HG03060 (cell line): ENCODE measurements around the gene PPM1B.
"Not testable (repeated sequence)": the region's sequence is repeated elsewhere in the genome, so short reads cannot be mapped to it uniquely, and the experiment has no call there.

ENCODE experiments used
- ATAC-seq: cut with Tn5 transposase; IDR thresholded peaks from one replicate; pipeline ENCODE4 v1.9.1; 2021; ENCODE audit warnings: low read depth, moderate number of reproducible peaks; ENCODE audit not compliant: unreplicated experiment

The PPM1B gene

GRCh38 chr2:44168681-44169154, at the start of gene PPM1B:
Gene PPM1B, plus strand, starts transcription at chr2:44168875. Its CDS starts 32,325 bp downstream, at chr2:44201200.
- no peak for ATAC-seq

DNA sequence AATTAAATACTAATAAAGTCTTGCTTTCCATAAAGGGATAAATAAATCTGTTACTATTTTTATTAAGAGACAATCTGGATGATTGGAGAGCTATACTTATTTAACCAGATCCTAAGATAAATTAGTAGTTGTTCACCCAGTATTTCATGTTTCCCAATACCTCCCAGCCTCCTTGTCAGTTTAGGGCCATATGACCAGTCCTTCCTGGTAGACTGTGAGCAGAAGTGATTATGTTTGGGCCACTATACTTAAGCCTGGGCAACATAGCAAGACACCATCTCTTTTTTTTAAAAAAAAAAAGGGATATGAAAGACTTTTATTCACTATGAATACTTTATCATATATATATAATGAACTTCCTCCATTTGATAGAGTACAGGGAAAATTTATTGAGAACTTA, 48.8 kb upstream of the PPM1B start:
- ATAC-seq, result no peak

DNA sequence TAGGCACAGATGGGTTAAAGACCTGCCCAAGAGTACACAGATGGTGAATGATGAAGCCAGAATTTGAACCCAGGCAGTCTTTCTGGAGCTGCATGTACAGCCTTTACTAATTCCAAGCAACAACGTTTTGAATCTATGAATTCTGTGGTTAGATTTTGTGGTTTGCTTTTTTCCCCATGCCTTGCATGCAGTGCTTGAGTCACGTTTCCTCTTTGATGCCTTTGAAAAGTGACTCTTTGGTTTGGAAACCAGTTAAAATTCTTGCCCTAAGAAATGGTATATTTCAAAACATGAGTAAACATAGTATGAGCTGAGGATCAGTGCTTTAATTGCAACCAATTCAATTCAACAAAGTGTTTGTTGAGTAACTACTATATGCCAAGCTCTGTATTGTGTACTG, 48.2 kb upstream of the PPM1B start:
- ATAC-seq, result no peak

DNA sequence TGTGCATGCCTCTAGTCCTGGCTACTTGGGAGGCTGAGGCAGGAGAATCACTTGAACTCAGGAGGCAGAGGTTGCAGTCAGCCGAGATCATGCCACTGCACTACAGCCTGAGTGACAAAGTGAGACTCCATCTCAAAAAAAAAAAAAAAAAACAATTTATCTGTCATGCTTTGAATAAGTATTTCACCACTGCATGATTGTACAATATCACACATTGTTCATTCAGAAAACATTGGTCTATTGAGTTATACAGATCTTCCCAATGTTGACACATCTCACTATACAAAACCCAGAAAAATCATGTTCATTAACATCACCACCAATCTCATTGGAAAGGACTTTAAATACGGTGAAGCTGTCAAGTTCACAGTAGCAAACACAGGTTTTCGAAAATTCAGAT, 46.8 kb upstream of the PPM1B start:
- ATAC-seq, result no peak

DNA sequence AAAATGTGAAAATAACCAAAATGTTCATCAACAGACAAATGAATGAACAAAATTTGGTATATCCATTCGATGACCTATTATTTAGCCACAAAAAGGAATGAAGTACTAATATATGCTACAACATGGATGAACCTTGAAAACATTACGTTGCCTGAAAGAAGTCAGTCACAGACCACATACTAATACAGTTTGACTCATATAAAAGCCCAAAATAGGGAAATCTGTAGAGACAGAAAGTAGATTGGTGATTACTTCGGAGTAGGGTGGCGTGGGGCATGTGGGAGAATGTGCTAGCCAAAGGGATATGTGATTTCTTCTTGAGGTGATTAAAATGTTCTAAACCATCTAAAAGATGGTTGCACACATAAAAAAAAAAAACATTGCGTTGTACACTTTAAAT, 44.2 kb upstream of the PPM1B start:
- no peak for ATAC-seq

- no peak for ATAC-seq
Measured at GRCh38 chr2:44126106-44126797, 42.4 kb upstream of the PPM1B start.

GRCh38 chr2:44130441-44130840, 38.2 kb upstream of the PPM1B start:
- no peak for ATAC-seq

GRCh38 chr2:44131177-44131576, 37.5 kb upstream of the PPM1B start:
- ATAC-seq, result no peak

GRCh38 chr2:44133602-44134001, 35.1 kb upstream of the PPM1B start:
- ATAC-seq, result not testable (repeated sequence)

GRCh38 chr2:44134848-44135247, 33.8 kb upstream of the PPM1B start:
- no peak for ATAC-seq

- no peak for ATAC-seq
Measured at GRCh38 chr2:44135296-44135695, 33.4 kb upstream of the PPM1B start.

GRCh38 chr2:44135771-44136170, 32.9 kb upstream of the PPM1B start:
- no peak for ATAC-seq

DNA sequence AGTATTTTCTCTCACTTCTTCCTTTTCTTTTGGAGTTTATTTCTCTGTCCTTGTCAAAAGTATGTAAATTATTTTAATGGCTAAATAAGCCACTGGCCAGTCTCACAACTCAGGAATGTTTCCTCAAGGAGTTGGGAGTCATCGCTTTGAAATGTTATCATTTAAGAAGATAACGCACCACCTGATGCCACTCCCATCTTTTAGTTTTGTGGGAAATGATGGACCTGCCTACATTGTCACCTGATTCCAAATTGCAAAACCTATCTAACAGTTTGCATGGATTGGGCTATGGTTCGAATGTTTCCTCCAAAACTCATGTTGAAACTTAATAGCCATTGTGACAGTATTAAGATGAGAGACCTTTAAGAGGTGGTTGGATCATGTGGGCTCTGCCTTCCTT, 32.4 kb upstream of the PPM1B start:
- no peak for ATAC-seq

- no peak for ATAC-seq
Measured at GRCh38 chr2:44137048-44137447, 31.6 kb upstream of the PPM1B start.

- ATAC-seq, result no peak
Measured at GRCh38 chr2:44137872-44138551, 30.7 kb upstream of the PPM1B start.

DNA sequence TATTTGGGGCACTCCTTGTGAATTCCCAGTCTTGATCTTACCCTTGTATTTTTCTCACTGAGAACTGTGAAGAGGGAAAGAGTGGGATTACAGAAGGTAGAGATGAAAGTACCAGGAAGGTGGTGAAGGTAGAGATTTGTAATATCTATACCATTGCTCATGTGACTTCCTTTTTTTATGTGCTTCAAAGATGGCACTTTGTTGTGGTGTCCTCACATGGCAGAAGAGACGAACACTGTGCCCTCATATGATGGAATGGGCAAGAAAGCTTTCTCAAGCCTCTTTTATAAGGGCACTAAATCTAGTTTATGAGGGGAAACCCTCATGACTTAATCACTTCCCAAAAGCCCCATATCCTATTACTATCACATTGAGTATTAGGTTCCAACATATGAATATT, 28.9 kb upstream of the PPM1B start:
- ATAC-seq, result no peak

GRCh38 chr2:44142306-44142705, 26.4 kb upstream of the PPM1B start:
- no peak for ATAC-seq

DNA sequence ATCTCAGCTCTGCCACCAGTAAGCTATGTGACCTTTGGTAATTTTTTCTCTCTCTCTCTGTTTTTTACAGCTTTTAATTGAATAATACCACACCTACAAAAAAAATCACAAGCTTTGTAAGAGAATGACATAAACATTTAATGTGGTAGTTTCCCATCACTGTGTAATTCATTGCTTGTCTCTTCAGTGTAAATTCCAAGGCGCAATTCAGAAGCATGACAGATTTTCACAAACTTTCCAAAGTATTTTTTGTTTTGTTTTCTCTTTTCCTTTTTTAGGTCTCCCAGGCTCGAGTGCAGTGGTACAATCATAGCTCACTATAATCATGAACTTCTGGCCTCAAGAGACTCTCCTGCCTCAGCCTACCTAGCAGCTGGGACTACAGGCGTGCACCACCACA, 25.0 kb upstream of the PPM1B start:
- no peak for ATAC-seq

DNA sequence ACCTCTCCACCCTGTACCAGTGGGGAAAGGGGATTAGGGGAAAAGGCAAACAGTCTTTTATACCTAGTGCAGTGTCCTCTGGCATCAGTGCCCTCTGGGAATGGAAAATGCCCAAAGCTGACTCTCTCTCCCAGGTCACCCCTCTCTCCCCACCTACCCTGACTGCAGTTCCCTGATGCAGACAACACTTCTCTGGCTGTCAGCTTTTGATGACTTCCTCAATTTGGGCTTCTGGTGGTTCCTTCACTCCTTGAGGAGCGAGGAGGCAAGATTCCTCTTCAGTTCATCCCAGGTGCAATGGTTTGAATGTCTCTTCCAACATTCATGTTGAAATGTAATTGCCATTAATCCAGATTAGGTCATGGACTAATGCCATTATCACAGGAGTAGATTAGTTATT, 19.7 kb upstream of the PPM1B start:
- no peak for ATAC-seq

DNA sequence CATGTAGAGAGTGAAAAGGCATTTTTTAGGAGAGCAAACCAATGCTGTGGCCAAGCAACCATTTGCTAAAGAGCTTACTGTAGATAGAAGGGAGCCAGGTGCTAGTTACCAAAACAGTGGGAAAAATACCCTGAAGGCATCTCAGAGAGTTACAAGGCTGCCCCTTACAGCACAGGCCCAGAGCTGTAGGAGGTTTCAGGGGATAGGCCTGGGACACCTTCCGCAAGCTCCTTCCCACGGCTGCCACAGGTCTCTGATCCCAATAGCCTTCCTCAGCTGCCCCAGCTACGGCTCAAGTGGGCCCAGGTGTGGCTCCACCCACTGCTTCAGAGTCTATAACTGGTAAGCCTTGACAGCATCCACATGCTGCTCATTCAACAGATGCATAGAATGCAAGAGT, 18.2 kb upstream of the PPM1B start:
- ATAC-seq, result no peak

DNA sequence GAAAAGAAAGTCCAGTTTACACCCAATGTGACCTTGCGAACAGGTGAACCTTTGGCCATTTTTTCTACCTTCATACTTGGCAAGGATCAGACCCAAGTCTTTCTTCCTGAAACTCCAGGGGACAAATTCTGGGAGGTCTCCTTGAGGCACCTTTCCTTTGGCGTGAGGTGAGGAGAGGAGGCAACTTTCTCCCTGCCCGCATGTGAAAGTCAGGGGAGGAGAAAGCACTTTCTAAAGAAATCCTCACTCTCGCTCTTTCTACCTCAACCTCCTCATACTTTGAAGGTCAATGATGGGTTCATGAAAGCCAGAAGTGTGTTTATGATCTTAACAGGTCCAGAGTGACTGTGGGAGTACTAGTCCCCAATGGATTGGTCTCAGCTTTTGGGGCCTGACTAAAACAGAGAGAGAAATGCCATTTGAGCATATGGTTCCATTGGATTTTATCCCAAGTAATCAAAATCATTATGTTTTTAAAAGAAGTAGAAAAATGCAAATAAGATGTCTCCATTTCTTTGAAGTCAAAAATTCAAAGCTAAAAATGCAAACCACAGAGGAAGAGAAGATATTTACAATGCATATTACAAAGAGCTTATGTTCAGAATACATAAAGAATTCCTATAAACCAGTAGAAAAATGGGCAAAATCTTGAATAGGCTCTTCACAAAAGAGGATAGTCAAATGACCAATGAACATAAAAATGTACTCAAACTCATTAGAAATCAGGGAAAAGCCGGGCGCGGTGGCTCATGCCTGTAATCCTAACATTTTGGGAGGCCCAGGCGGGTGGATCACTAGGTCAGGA, 15.6 kb upstream of the PPM1B start:
- ATAC-seq, result no peak
